Smooth muscle cell (in vitro differentiated cells): ENCODE measurements around the gene PCDHGA9. TPM values are rescaled to one million over a fixed set of nuclear protein-coding genes. Genes with fewer than 3 reads are reported as not detected.
"Not testable (repeated sequence)": the region's sequence is repeated elsewhere in the genome, so short reads cannot be mapped to it uniquely, and the experiment has no call there.

Experiments used
- DNase-seq: peaks from one replicate; lab custom pipeline; 2025; ENCODE audit not compliant: unreplicated experiment; lab: John Stamatoyannopoulos, UW
- H2AFZ ChIP-seq: fragments of 200-600 bp; sonication (generic); 2 replicates; pipeline ENCODE4 v1.6.0; 2016; ENCODE audit warnings: antibody characterized with exemption, low read depth, mild to moderate bottlenecking
- H3F3A ChIP-seq: fragments of 200-600 bp; sonication (generic); 2 replicates; pipeline ENCODE4 v1.6.0; 2017; ENCODE audit warnings: antibody characterized with exemption, low read depth
- H3K27ac ChIP-seq: fragments of 200-600 bp; sonication (generic); 2 replicates; pipeline ENCODE4 v1.5.1; 2016; ENCODE audit warnings: low read depth, mild to moderate bottlenecking
- H3K27me3 ChIP-seq: fragments of 200-600 bp; sonication (generic); 2 replicates; pipeline ENCODE4 v1.6.1; 2016; ENCODE audit warnings: low read depth, mild to moderate bottlenecking
- H3K36me3 ChIP-seq: fragments of 200-600 bp; sonication (generic); 2 replicates; pipeline ENCODE4 v1.5.1; 2016; ENCODE audit warnings: low read depth
- H3K4me1 ChIP-seq: fragments of 200-600 bp; sonication (generic); 2 replicates; pipeline ENCODE4 v1.5.1; 2016; ENCODE audit warnings: low read depth
- H3K4me2 ChIP-seq: fragments of 200-600 bp; sonication (generic); 2 replicates; pipeline ENCODE4 v1.6.0; 2016; ENCODE audit warnings: mild to moderate bottlenecking
- H3K4me3 ChIP-seq: fragments of 200-600 bp; sonication (generic); 2 replicates; pipeline ENCODE4 v1.5.1; 2016; ENCODE audit warnings: mild to moderate bottlenecking
- H3K79me2 ChIP-seq: fragments of 200-600 bp; sonication (generic); 2 replicates; pipeline ENCODE4 v1.6.0; 2016; ENCODE audit warnings: low read depth, mild to moderate bottlenecking
- H3K9ac ChIP-seq: fragments of 200-600 bp; sonication (generic); 2 replicates; pipeline ENCODE4 v1.6.0; 2016; ENCODE audit warnings: low read depth
- H3K9me3 ChIP-seq: fragments of 200-600 bp; sonication (generic); replicated peaks from 2 replicates; pipeline ENCODE4 v1.5.1; 2016; ENCODE audit warnings: low read depth
- H4K20me1 ChIP-seq: fragments of 200-600 bp; sonication (generic); 2 replicates; pipeline ENCODE4 v1.6.0; 2016; ENCODE audit warnings: low read depth
- CTCF ChIP-seq: fragments of 200-600 bp; sonication (generic); IDR thresholded peaks from 2 replicates; pipeline ENCODE4 v1.5.1; 2017; ENCODE audit warnings: borderline replicate concordance, mild to moderate bottlenecking, antibody characterized with exemption; ENCODE audit not compliant: insufficient read depth, poor library complexity, severe bottlenecking
- WGBS: methylation state at CpG from one replicate; pipeline ENCODE4 v1.1.7; 2016; ENCODE audit warnings: low lambda C conversion rate; 5-methylcytosine and 5-hydroxymethylcytosine counted together
- polyA plus RNA-seq: library from polyadenylated mRNA; unstranded; fragments of >200 nt; fragmentation: Nextera tagmentation; extraction: Ambion mirVana; gene quantifications from 2 replicates; pipeline ENCODE4 v1.2.1, GENCODE V29; 2016
- total RNA-seq: library from RNA; depleted of rRNA; stranded (reverse); fragments of >200 nt; gene quantifications from 2 replicates; pipeline ENCODE4 v1.2.3, GENCODE V29; 2014

PCDHGA9 gene
- total and polyA plus RNA-seq, 2 experiments from 2014 or later, result 0.23 to 2.9 TPM

DNA sequence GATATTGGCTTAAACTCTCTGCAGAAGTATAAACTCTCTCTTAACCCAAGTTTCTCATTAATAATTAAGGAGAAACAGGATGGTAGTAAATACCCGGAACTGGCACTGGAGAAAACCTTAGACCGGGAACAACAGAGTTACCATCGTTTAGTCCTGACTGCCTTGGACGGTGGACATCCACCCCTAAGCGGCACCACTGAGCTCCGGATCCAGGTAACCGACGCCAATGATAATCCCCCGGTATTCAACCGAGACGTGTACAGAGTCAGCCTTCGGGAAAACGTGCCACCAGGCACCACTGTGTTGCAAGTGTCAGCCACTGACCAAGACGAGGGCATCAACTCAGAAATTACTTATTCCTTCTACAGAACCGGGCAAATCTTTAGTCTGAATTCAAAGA, 4.0 kb upstream of the PCDHGA9 start:
- Histone ChIP-seq H3K4me3 (no peak overlapping the region), H3K9me3 (peaks cover 25% of the 10 kb centered on the region), H3F3A (no peaks in the 10 kb centered on the region), H3K27me3 (no peaks in the 10 kb centered on the region), H3K4me2 (no peak overlapping the region), H3K79me2 (peaks cover 3% of the 10 kb centered on the region), H3K9ac (no peak overlapping the region), H3K36me3 (peaks cover 4% of the 10 kb centered on the region), H3K27ac (no peak overlapping the region), H4K20me1 (no peaks in the 10 kb centered on the region), H2AFZ (no peak overlapping the region), H3K4me1 (no peaks in the 10 kb centered on the region)
- no peak for DNase-seq
- 96% methylated on average over 15 of the region's 15 CpGs for WGBS
- TF ChIP-seq CTCF, result no peak

GRCh38 chr5:141399555-141400258, 2.9 kb upstream of the PCDHGA9 start:
- Histone ChIP-seq H3K27ac (no peak overlapping the region), H3F3A (no peaks in the 10 kb centered on the region), H3K9me3 (peaks cover 24% of the 10 kb centered on the region), H3K4me3 (no peak overlapping the region), H3K4me2 (no peak overlapping the region), H3K9ac (no peak overlapping the region), H3K36me3 (peaks cover 4% of the 10 kb centered on the region), H3K79me2 (peaks cover 3% of the 10 kb centered on the region), H4K20me1 (no peaks in the 10 kb centered on the region), H2AFZ (no peak overlapping the region), H3K4me1 (no peaks in the 10 kb centered on the region), H3K27me3 (no peaks in the 10 kb centered on the region)
- DNase-seq, result no peak
- no peak for TF ChIP-seq CTCF
- 98% methylated on average over 54 of the region's 61 CpGs for WGBS

DNA sequence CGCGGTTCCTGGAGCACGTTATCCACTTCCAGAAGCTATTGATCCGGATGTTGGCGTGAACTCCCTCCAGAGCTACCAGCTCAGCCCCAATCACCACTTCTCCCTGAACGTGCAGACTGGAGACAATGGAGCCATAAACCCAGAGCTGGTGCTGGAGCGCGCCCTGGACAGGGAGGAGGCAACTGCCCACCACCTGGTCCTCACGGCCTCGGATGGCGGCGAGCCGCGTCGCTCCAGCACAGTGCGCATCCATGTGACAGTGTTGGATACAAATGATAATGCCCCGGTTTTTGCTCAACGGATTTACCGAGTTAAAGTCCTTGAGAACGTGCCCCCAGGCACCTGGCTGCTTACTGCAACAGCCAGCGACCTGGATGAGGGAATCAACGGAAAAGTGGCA, 809 bp downstream of the PCDHGA9 start:
- no peak overlapping the region for H3K9ac ChIP-seq
- H3K36me3 ChIP-seq, result no peaks in the 10 kb centered on the region
- H3K9me3 ChIP-seq, result peaks cover 20% of the 10 kb centered on the region
- DNase-seq, result no peak
- no peaks in the 10 kb centered on the region for H3F3A ChIP-seq
- no peaks in the 10 kb centered on the region for H3K4me1 ChIP-seq
- no peak overlapping the region for H2AFZ ChIP-seq
- H3K27me3 ChIP-seq, result no peaks in the 10 kb centered on the region
- 96% methylated on average over 22 of the region's 22 CpGs for WGBS
- H3K4me3 ChIP-seq, result no peak overlapping the region
- no peak overlapping the region for H3K27ac ChIP-seq
- no peaks in the 10 kb centered on the region for H4K20me1 ChIP-seq
- no peak overlapping the region for H3K4me2 ChIP-seq
- no peaks in the 10 kb centered on the region for H3K79me2 ChIP-seq
- TF ChIP-seq CTCF, result no peak

DNA sequence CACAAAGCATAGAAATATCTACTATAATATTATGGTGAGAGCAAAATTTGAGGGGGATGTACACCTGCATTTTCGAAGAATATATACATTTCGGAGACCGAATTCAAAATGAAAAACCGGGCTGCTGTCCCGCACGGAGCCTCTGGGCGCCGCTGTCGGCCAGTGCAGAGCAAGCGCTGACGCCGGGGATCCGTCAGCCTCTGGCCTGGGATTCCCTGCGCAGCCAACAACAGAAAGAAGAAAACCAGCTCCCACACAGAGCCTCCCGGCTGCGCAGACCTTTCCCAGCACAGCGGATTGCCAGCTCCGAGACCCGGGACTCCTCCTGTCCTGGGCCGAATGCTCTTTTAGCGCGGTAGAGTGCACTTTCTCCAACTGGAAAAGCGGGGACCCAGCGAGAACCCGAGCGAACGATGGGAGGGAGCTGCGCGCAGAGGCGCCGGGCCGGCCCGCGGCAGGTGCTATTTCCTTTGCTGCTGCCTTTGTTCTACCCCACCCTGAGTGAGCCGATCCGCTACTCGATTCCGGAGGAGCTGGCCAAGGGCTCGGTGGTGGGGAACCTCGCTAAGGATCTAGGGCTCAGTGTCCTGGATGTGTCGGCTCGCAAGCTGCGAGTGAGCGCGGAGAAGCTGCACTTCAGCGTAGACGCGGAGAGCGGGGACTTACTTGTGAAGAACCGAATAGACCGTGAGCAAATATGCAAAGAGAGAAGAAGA, 5.4 kb downstream of the PCDHGA9 start, which contains the start of gene PCDHGB6:
Gene PCDHGB6, plus strand, starts transcription at position 232 of the 716 bp plus-strand sequence. Its CDS starts 182 bp downstream, at position 414.
- H3K36me3 ChIP-seq, H3K27me3 ChIP-seq, H3K79me2 ChIP-seq, H3K4me1 ChIP-seq, H4K20me1 ChIP-seq, H3K9me3 ChIP-seq, H3K27ac ChIP-seq, H3F3A ChIP-seq, DNase-seq: not testable (repeated sequence)
- TF ChIP-seq CTCF, result peak; percentile 73
- H3K9ac ChIP-seq, result peak within 1 kb of the TSS; percentile 28
- WGBS, result 9% methylated on average over 51 of the region's 51 CpGs
- H3K4me3 ChIP-seq, result peak within 1 kb of the TSS; percentile 64
- peak within 1 kb of the TSS; percentile 81 for H3K4me2 ChIP-seq
- H2AFZ ChIP-seq, result peak within 1 kb of the TSS; percentile 78
